Activated CD8-positive, alpha-beta memory T cell treated with anti-CD3 and anti-CD28 coated beads, Interleukin-2, amount 50 U/mL, for 48 hours (primary cell): Measurements from ENCODE around the gene KHDC1.
"Not testable (repeated sequence)": the region's sequence is repeated elsewhere in the genome, so short reads cannot be mapped to it uniquely, and the experiment has no call there.

Experiments used
- DNase-seq: peaks from one replicate; pipeline ENCODE4 v3.0.0-alpha.2; 2020

KHDC1 gene

DNA sequence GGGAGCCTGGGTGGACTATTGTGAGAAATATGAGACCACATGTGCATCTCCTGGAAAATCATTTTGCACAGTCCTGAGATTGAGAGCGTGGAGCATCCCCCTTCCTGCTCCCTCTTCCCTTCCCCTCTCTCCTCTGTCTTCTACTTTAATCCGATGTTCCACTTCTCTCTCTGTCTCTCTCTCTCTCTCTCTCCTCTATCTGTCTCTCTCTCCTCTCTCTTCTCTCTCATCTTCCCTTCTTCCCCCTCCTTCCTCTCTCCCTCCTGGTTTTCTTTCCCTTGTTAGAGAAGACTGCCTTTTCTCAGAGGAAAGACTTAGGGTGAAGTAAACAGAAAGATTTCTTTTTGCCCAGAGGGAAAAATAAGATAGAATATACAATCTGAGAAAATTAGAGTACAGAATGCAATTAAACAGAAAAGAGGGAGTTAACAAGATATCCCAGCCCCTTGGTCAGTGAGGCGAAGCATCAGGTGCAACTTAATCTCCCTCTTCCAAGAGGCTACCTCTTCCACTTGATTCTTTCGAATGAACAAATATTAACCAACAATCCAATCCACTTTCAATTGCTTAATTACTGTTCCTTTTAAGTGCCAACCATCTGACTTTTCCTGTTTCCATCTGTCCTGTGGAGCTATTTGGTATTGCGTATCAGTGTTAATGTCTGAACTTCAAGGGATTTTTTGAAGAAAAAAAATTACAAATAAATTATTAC is 14.6 kb downstream of the KHDC1 start:
- no peak for DNase-seq

DNA sequence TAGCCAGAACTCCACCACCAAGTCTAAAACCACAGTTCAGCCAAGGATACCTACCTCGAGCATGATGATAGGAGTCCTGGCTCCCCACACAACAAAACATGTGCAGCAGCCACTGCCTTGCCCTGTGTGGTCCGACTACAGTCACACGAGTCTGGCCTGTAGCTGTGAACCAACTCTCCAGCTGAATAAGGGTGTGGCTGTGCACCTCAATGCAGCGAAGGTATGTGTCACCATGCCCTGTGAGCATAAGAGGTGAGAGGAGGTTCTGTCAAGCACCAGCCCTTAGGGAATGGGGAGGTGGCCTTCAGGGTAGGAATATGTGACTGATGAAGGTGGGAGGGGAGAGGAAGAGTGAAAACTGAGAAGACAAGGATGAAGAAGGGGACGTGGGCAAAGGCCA is 21.0 kb downstream of the KHDC1 start:
- no peak for DNase-seq

DNA sequence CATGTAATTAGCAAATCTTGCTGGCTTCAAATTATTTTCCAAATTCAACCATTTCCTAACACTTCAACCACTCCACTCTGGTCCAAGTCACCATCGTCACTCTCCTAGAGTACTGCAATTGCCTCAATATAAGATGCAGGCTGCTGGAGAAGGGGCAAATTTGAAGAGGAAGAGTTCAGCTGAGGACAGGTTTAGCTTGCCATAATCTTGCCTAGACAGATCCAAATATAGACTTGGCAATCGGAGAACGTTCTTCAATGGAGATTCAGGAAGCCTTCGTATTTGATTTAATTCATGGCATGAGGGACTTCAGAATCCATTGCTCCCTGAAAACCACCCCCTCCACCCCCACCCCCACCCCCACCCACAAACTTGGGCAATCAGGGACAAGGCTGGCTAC is 22.3 kb downstream of the KHDC1 start:
- DNase-seq: no peak

DNA sequence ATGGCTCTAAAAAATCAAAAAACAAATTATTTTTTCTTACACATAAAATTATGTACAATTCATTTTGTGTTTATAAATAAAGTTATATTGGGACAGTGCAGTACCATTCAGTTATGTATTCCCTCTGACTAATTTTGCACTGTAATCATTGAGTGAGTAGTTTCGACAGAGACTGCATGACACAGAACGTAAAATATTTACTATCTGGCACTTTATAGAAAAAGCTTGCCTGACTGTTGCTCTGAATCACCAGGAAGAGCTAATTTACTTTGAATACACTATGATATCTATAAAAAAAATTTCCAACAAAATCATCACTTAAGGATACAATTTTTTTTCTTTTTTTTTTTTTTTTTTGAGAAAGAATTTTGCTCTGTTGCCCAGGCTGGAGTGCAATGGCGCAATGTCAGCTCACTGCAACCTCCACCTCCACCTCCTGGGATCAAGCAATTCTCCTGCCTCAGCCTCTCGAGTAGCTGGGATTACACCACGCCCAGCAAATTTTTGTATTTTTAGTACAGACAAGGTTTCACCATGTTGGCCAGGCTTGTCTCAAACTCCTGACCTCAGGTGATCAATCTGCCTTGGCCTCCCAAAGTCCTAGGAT is 26.7 kb downstream of the KHDC1 start:
- DNase-seq: no peak

DNA sequence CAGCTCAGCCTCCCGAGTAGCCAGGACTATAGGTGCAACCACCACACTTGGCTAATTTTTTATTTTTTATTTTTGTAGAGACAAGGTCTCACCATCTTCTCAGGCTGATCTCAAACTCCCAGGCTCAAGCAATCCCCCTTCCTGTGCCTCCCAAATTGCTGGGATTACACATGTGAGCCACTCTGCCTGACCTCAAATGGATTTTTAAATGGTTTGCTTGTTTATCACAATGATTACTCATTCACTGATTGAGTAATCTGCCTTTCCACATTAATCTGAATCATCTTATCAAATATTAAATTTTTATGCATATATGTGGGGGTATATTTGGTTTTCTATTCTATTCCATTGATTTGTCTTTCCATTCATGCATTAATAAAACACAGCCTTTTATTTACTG is 28.3 kb downstream of the KHDC1 start:
- DNase-seq: no peak

DNA sequence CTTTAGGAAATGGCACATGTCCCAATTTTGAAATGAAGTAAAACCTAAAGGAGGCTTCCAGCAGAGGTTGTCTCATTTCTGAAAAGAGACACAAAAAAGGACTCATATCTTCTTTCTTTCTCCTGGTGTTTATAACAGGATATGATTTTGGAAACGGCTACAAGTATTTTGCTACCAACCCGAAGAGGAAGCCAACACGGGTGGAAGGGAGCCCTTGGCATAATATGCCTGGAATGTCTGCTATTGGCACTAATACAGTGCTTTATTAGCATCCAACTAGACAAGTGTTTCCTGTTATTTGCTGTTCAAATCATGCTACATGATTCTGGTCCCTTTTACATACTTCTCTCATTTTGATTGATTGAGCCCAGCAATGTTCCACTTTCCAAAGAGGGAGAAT is 29.0 kb downstream of the KHDC1 start:
- DNase-seq: not testable (repeated sequence)

DNA sequence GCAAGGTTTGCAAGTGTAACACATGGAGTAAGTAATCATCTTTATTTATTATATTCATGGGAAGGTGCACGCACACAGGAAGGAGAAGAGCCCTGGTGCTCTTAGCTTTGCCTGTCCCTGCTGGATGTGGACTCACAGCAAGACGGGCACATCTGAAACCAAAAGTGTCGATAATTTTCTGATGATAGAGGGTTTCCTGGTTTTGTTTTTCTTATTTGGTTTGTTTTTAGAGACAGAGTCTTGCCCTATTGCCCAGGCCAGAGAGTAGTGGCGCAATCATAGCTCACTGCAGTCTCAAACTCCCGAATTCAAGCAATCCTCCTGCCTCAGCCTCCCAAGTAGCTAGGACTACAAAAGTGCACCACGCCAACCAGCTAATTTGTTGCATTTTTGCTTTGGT is 29.9 kb downstream of the KHDC1 start:
- DNase-seq: no peak

DNA sequence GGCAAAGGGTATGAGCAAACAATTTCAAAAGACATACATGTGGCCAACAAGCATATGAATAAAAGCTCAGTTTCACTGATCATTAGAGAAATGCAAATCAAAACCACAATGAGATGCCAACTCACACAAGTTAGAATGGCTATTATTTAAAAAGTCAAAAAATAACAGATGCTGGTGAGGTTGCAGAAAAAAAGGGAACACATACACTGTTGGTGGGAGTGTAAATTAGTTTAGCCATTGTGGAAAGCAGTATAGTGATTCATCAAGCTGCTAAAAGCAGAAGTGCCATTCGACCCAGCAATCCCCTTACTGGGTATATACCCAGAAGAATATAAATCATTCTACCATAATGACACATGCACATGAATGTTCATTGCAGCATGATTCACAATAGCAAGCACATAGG is 31.0 kb downstream of the KHDC1 start:
- no peak for DNase-seq

DNA sequence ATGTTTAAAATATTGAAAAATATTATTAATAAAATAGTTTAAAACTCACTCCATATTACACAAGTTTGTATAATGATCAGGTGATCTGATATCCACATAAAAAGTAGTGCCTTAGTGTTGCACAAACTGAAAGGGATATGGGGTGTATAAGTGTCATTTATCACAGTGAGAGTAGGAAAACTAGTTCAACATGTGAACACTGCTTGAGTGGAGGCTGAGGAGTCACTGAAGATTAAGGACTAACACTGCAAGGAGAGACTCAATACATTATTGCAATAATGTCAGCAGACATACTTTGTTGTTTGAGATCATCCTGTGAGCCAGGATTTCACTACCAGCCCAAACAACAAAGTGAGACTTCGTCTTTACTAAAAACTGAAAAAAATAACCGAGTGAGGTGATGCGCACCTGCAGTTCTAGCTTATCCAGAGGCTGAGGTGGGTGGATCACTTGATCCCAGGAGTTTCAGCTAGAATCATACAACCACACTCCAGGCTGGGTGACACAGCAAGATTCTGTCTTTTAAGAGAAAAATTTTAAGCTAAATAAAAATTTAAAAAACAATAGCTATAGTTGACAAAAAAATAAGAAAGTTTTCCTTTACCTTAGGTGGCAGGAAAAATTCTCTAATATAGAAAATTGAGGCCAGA is 35.3 kb downstream of the KHDC1 start:
- no peak for DNase-seq

DNA sequence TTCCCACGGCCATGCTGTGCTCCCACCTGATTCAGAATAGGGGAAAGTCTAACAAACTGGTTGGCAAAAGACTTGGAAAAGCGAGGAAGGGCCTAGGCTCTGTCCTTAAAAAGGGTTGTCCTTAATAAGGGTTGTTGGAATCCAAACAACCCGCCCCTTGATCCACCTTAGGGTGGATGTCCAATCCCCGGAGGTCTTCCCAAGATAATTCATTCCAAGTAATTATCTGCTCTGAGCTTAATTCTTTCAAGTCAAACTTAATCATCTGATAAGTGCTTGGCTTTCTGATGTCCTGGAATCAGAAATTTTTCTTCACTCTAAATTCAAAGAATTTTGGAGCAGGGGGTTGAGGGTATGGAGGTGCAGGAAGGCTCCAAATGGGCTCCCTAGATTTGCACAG is 37.6 kb downstream of the KHDC1 start, which contains the start of gene KHDC1L:
Gene KHDC1L, minus strand, starts transcription at position 101 of the 400 bp plus-strand sequence. Its CDS starts 88 bp downstream, at position 13.
- no peak for DNase-seq

DNA sequence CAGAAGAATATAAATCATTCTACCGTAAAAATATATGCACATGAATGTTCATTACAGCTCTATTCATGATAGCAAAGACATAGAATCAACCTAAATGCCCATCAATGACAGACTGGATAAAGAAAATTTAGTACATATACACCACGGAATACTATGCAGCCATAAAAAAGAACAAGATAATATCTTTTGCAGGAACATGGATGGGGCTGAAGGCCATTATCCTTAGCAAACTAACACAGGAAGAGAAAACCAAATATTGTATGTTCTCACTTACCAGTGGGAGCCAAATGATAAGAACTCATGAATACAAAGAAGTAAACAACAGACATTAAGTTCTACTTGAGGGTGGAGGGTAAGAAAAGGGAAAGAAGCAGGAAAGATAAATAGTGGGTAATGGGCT is 46.1 kb downstream of the KHDC1 start:
- DNase-seq: no peak

DNA sequence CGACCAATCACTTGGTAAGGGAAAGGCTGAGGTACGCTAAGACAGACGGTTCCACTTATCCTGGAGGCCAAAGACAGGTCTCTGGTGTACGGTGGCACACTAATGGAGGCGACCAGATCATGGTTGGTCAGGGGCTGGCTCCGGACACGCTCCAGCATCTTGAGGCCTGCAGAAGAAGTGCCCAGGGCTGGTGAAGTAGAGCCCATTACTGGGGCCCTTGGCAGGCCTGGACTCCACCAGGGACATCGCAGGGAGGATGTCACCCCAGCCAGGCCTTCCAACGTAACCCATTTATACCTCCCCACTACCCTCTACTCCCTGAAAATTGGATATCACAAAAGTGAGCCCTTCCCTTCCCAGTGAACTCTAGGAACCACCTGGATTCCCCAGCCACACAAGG is 53.9 kb downstream of the KHDC1 start:
- DNase-seq: no peak

DNA sequence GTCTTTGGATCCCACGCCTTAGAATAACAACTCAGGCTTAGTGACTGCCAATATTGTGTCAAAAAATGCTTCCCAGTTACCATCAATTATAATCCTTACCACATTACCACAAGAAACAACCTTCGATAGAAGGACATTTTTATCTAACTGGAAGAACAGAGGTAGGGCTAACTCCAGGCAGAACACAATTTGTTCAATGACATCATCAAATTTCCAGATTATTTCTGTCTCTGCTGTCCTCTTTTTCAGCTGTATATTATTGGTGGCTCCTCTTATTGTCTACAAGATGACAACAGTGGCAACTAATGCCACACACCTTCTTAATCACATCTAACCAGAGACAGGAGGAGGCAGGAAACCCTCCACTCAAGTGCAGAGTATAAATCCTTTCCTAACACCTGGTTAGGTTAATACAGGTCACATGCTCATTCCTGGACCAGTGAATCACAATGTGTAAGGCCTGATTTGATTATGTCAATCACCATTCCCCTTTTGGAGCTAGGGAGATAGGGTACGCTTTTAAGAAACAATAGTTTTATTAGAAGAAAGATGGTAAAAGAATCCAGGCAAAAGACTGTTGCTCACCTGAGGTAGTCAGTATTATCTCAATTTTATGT is 55.7 kb downstream of the KHDC1 start:
- DNase-seq: no peak

DNA sequence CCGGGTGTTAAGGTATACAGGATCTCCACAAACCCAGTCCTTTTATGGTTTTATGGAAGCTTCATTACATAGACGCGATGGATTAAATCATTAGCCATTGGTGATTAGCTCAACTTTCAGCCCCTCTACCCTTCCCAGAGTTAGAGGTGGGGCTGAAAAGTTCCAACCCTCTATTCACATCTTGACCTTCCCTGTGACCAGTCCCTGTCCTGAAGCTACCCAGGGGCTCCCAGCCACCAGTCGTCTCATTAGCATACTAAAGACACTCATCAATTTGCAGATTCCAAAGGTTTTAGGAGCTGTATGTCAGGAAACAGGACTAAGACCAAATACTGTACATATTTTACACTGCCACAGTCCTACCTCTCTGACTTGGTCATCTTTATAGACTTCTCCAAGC is 58.7 kb downstream of the KHDC1 start:
- no peak for DNase-seq

DNA sequence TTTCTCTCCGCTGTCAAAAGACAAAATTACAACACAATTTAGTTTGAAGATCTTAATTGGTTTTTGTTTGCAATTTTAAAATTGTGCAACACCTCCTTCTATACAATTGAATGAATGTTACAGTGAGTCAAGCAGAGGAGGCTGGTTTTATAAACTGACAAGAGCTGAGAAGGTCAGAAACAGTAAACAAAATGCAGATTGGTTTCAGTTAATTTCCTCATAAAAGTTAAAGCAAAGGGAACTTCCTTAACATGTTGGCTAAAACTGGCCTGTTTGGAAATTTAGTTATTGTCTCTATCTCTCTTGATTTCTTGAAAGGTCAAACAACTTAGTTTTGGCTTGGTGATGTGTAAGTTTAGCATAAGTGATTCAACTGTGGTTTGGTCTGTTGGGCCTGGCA is 59.9 kb downstream of the KHDC1 start:
- DNase-seq: no peak

DNA sequence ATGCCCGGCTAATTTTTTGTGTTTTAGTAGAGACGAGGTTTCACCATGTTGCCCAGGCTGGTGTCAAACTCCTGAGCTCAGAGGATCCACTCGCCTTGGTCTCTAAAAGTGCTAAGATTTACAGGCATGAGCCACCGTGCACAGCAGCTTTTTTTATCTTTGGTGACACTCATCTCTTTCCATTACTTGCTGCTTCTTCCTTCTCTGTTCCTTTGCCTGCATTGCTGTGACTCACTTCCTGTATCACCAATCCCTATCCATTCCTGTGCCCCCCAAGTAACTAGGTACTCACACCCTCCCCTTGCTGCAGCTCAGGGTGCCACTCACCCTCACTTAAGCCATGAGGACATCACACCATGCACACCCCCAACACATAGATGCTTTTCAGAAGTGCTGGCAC is 62.3 kb downstream of the KHDC1 start:
- no peak for DNase-seq

DNA sequence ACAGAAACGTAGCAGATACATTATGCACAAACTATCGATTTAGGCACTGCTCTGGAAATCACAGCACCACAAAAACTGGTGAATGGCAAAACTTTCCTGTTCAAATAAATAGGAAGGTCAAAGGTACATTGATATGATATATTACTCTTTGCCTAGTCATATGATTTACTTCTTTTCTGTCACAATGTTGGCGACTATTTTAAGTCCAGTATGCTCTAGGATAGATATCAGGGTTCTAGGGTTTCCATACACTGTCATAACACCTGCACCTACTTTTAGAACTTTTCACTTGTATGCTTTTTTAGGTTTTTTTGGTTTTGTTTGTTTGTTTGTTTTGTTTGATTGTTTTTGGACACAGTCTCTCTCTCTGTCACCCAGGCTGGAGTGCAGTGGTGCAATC is 62.7 kb downstream of the KHDC1 start:
- DNase-seq: no peak

DNA sequence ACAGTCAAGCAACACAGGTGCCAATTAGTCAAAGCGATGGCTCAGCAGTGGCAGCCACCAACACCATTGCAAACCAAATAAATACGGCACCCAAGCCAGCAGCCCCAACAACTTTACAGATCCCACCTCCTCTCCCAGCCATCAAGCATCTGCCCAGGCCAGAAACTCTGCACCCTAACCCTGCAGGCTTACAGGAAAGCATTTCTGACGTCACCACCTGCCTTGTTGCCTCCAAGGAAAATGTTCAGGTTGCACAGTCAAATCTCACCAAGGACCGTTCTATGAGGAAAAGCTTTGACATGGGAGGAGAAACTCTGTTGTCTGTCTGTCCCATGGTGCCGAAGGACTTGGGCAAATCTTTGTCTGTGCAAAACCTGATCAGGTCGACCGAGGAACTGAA is 68.3 kb downstream of the KHDC1 start:
- DNase-seq: no peak

DNA sequence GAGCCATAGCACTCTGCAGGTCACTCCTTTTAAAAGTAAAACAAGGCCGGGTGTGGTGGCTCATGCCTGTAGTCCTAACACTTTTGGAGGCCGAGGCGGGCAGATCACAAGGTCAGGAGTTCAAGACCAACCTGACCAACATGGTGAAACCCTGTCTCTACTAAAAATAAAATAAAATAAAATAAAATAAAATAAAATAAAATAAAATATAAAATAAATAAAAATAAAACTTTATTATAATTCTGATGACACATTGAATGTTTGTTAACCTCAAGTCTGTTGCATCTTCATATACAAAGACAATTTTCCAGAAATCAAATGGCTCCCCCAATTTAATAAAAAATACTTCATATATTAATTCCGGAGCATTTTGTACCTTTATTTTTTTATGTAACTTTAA is 69.7 kb downstream of the KHDC1 start:
- DNase-seq: not testable (repeated sequence)
